ENCODE measurements around the gene S100A3. TPM values are rescaled to one million over a fixed set of nuclear protein-coding genes. Genes with fewer than 3 reads are reported as not detected.
A peak's percentile ranks its signal among the peaks of the same experiment; 100 is the strongest.
"Not testable (repeated sequence)": the region's sequence is repeated elsewhere in the genome, so short reads cannot be mapped to it uniquely, and the experiment has no call there.

Gene S100A3
- total RNA-seq, 2 experiments from 2014 or later = not detected

- intact Hi-C loops (cut with micrococcal nuclease) = no loop called here
- ChIA-PET CTCF (interaction anchor here (0.8 to 1.8 kb wide), 2 partner anchors 47 to 84 kb away, joined by 3 to 7 read pairs; no protein-coding TSS in a partner anchor), POLR2A (interaction anchor here (0.7 kb wide), 1 partner anchor 1719 kb away, joined by 3 read pairs; no protein-coding TSS in a partner anchor)
- Mint-ChIP-seq H3K4me3 (no peak overlapping the region), H3K9me3 (no peaks in the 10 kb centered on the region), H3K36me3 (no peaks in the 10 kb centered on the region), H3K4me1 (ENCODE audit: low read depth) (peaks cover 2% of the 10 kb centered on the region), H3K27me3 (peaks cover 26% of the 10 kb centered on the region), H3K27ac (no peak overlapping the region)
- DNase-seq = no peak
These were observed 29.9 kb upstream of the S100A3 start for GRCh38 chr1:153578936-153579335.

DNA sequence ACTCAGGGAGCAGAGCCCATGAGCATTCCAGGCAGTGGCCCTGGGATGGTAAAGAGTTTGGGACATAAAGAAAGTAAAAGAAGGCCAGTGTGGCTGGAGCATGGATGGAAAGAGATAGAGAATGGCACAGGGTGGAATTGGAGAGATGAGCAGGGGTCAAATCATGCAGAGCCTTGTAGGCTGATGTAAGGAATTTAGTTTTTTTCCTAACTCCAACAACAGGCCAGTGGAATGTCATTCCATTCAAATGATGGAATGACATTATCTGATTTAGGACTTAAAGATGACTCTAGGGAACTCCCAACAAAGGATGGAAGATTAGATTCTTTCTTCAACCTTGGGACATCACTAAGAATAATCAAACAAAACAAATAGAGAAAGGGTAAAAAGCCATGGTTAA is 29.4 kb upstream of the S100A3 start:
- POLR2A ChIA-PET = interaction anchor here (0.7 kb wide), 1 partner anchor 1719 kb away, joined by 3 read pairs; no protein-coding TSS in a partner anchor
- intact Hi-C loops (cut with micrococcal nuclease) = no loop called here
- CTCF ChIA-PET = interaction anchor here (0.8 to 1.8 kb wide), 3 partner anchors 46 to 83 kb away, joined by 3 to 7 read pairs (median 6); no protein-coding TSS in a partner anchor

DNA sequence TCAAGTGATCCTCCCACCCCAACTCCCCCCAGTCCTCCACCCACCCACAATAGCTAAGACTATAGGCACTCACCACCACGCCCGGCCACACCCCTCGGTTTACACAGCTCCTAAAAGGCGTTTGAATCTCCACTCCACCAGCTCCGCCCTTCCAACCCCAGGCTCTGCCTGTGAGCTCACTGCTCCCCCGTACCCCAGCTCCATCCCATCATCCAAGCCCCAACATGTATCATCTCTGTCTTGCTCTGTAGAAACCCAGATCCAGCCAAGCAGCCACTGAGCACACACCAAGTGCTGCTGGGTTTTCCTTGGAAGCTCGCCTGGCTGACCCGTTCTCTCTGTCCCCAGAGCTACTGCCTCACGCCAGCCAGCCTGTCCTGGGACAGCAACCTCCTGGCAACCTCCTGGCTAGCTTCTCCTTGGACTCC is 28.6 kb upstream of the S100A3 start:
- Mint-ChIP-seq H3K27me3 (peaks cover 26% of the 10 kb centered on the region), H3K4me3 (no peak overlapping the region), H3K9me3 (no peaks in the 10 kb centered on the region), H3K27ac (no peak overlapping the region), H3K4me1 (ENCODE audit: low read depth) (peaks cover 15% of the 10 kb centered on the region), H3K36me3 (no peaks in the 10 kb centered on the region)
- ChIA-PET POLR2A (interaction anchor here (0.7 to 1.4 kb wide), 3 partner anchors 26 to 56 kb away, joined by 3 read pairs; partner anchors contain the start of genes CHTOP and S100A6), CTCF (interaction anchor here (0.6 to 1.8 kb wide), 6 partner anchors 9 to 164 kb away, joined by 3 to 7 read pairs (median 4); no protein-coding TSS in a partner anchor)
- intact Hi-C loops (cut with micrococcal nuclease) = no loop called here
- no peak for DNase-seq

More for the DNA sequence above, 29.4 kb upstream of the S100A3 start:
- Mint-ChIP-seq H3K36me3 (no peaks in the 10 kb centered on the region), H3K4me1 (ENCODE audit: low read depth) (peaks cover 6% of the 10 kb centered on the region), H3K4me3 (no peak overlapping the region), H3K9me3 (no peaks in the 10 kb centered on the region), H3K27ac (no peak overlapping the region), H3K27me3 (peaks cover 26% of the 10 kb centered on the region)
- DNase-seq = no peak

- no peak overlapping the region for H3K27ac Mint-ChIP-seq
- ChIA-PET POLR2A (interaction anchor here (0.7 to 1.4 kb wide), 3 partner anchors 26 to 57 kb away, joined by 3 read pairs; partner anchors contain the start of genes CHTOP and S100A6), CTCF (interaction anchor here (0.6 to 1.8 kb wide), 5 partner anchors 9 to 82 kb away, joined by 3 to 7 read pairs (median 4); no protein-coding TSS in a partner anchor)
- peaks cover 26% of the 10 kb centered on the region for H3K27me3 Mint-ChIP-seq
- H3K36me3 Mint-ChIP-seq = no peaks in the 10 kb centered on the region
- H3K4me1 Mint-ChIP-seq (ENCODE audit: low read depth) = peaks cover 19% of the 10 kb centered on the region
- intact Hi-C loops (cut with micrococcal nuclease) = no loop called here
- no peaks in the 10 kb centered on the region for H3K9me3 Mint-ChIP-seq
- no peak for DNase-seq
- no peak overlapping the region for H3K4me3 Mint-ChIP-seq
These were observed 28.1 kb upstream of the S100A3 start for GRCh38 chr1:153577138-153577537.

- H3K9me3 Mint-ChIP-seq; H3K4me3 Mint-ChIP-seq; intact Hi-C loops (cut with micrococcal nuclease); DNase-seq; H3K27ac Mint-ChIP-seq; POLR2A ChIA-PET; H3K36me3 Mint-ChIP-seq: not testable (repeated sequence)
- Mint-ChIP-seq H3K4me1 (ENCODE audit: low read depth) (peaks cover 30% of the 10 kb centered on the region), H3K27me3 (peaks cover 28% of the 10 kb centered on the region)
- CTCF ChIA-PET = interaction anchor here (0.9 kb wide), 2 partner anchors 65 to 81 kb away, joined by 3 to 5 read pairs; no protein-coding TSS in a partner anchor
These were observed 26.4 kb upstream of the S100A3 start for GRCh38 chr1:153575497-153575896.

GRCh38 chr1:153575081-153575491 is 26.0 kb upstream of the S100A3 start:
- Mint-ChIP-seq H3K4me1 (ENCODE audit: low read depth) (peaks cover 31% of the 10 kb centered on the region), H3K27me3 (peaks cover 28% of the 10 kb centered on the region)
- CTCF ChIA-PET; H3K36me3 Mint-ChIP-seq; H3K9me3 Mint-ChIP-seq; POLR2A ChIA-PET; H3K4me3 Mint-ChIP-seq; DNase-seq; H3K27ac Mint-ChIP-seq; intact Hi-C loops (cut with micrococcal nuclease): not testable (repeated sequence)

DNA sequence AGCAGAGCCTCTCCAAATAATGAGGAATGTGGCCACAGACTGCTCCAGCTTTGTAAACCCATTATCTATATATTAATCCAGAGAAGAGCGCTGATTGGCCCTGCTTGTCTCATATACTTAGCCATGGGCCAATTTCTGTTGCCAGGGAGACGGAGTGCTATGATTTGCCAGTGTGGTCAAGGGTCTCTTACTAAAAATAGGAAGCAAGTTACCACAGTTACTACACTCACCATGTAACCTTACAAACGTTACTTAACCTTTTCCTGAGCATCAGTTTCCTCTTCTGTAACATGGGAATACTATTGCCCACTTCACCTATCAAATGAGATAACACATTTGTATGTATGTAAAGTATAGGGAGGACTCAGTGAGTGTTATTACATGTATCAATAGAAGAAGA is 24.3 kb upstream of the S100A3 start:
- Mint-ChIP-seq H3K9me3 (no peaks in the 10 kb centered on the region), H3K27ac (peak overlapping the region; percentile 64), H3K4me1 (ENCODE audit: low read depth) (peaks cover 46% of the 10 kb centered on the region), H3K36me3 (no peaks in the 10 kb centered on the region), H3K4me3 (no peak overlapping the region), H3K27me3 (peaks cover 16% of the 10 kb centered on the region)
- DNase-seq = no peak
- ChIA-PET POLR2A (interaction anchor here (1.0 to 6.5 kb wide), 6 partner anchors 29 to 417 kb away, joined by 4 to 99 read pairs (median 10); partner anchors contain the start of genes CHTOP, RPS27 and S100A6), CTCF (interaction anchor here (0.7 to 7.5 kb wide), 14 partner anchors 12 to 103 kb away, joined by 3 to 269 read pairs (median 6); partner anchors contain the start of genes CHTOP, S100A1, S100A13 and S100A14)
- intact Hi-C loops (cut with micrococcal nuclease) = loop anchor here (2.0 to 5.0 kb wide), 2 partner anchors 209 to 413 kb away; partner anchors contain the start of gene RAB13

DNA sequence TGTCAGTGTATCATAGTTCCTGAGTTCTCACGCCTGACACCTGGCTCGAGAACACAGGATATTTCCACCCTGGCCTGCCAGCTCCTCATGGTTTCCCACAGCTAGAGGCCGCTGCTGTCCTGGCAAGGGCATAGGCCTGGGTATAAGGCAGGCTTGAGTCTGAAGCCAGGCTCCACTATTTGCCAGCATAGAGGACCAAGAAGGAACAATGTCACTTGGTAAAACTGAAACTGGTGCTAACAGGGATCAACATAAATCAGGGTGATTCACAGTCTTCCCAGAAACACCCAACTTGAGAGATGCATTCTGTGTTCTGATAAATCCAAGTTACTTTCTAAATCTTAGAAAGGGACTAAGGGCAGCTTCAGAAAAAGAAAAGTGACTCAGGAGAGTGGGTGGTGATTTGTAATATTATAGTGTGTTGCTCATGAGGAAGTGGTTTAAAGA is 23.5 kb upstream of the S100A3 start:
- peaks cover 9% of the 10 kb centered on the region for H3K27me3 Mint-ChIP-seq
- H3K4me3 Mint-ChIP-seq = no peak overlapping the region
- peak; percentile 83 for DNase-seq
- peaks cover 54% of the 10 kb centered on the region for H3K4me1 Mint-ChIP-seq (ENCODE audit: low read depth)
- CTCF ChIA-PET = interaction anchor here (0.6 to 7.5 kb wide), 25 partner anchors 9 to 395 kb away, joined by 3 to 269 read pairs (median 4); partner anchors contain the start of genes CHTOP, CREB3L4, ILF2 and S100A1
- peak overlapping the region; percentile 64 for H3K27ac Mint-ChIP-seq
- intact Hi-C loops (cut with micrococcal nuclease) = loop anchor here (1.0 to 5.0 kb wide), 8 partner anchors 25 to 414 kb away; partner anchors contain the start of genes CHTOP and RAB13
- POLR2A ChIA-PET = interaction anchor here (1.0 to 6.5 kb wide), 7 partner anchors 9 to 418 kb away, joined by 4 to 99 read pairs (median 6); partner anchors contain the start of genes CHTOP, RPS27 and S100A6
- H3K36me3 Mint-ChIP-seq = no peaks in the 10 kb centered on the region
- H3K9me3 Mint-ChIP-seq = no peaks in the 10 kb centered on the region

GRCh38 chr1:153571706-153572105 is 22.6 kb upstream of the S100A3 start:
- intact Hi-C loops (cut with micrococcal nuclease) = loop anchor here (1.0 to 5.0 kb wide), 8 partner anchors 26 to 415 kb away; partner anchors contain the start of genes CHTOP and RAB13
- peaks cover 2% of the 10 kb centered on the region for H3K27me3 Mint-ChIP-seq
- POLR2A ChIA-PET = interaction anchor here (1.4 to 6.5 kb wide), 4 partner anchors 8 to 63 kb away, joined by 5 to 99 read pairs (median 16); partner anchors contain the start of genes CHTOP and S100A6
- peak overlapping the region; percentile 64 for H3K27ac Mint-ChIP-seq
- CTCF ChIA-PET = interaction anchor here (0.7 to 7.5 kb wide), 17 partner anchors 10 to 396 kb away, joined by 3 to 269 read pairs (median 5); partner anchors contain the start of genes CHTOP, CREB3L4, ILF2 and S100A1
- no peaks in the 10 kb centered on the region for H3K9me3 Mint-ChIP-seq
- H3K36me3 Mint-ChIP-seq = no peaks in the 10 kb centered on the region
- H3K4me1 Mint-ChIP-seq (ENCODE audit: low read depth) = peaks cover 62% of the 10 kb centered on the region
- no peak overlapping the region for H3K4me3 Mint-ChIP-seq
- no peak for DNase-seq

GRCh38 chr1:153570874-153571273 is 21.8 kb upstream of the S100A3 start:
- Mint-ChIP-seq H3K27me3 (peaks cover 1% of the 10 kb centered on the region), H3K9me3 (no peaks in the 10 kb centered on the region), H3K27ac (no peak overlapping the region), H3K4me1 (ENCODE audit: low read depth) (peaks cover 69% of the 10 kb centered on the region), H3K4me3 (no peak overlapping the region), H3K36me3 (no peaks in the 10 kb centered on the region)
- intact Hi-C loops (cut with micrococcal nuclease) = loop anchor here (5.0 kb wide), 1 partner anchor 211 kb away; no protein-coding TSS in a partner anchor
- ChIA-PET POLR2A (interaction anchor here (0.8 to 6.5 kb wide), 2 partner anchors 26 to 37 kb away, joined by 3 to 99 read pairs; partner anchors contain the start of gene S100A6), CTCF (interaction anchor here (0.5 to 7.5 kb wide), 10 partner anchors 26 to 76 kb away, joined by 3 to 269 read pairs (median 5); partner anchors contain the start of genes S100A14, S100A4 and S100A6)
- no peak for DNase-seq

GRCh38 chr1:153569465-153569864 is 20.4 kb upstream of the S100A3 start:
- Mint-ChIP-seq H3K4me3 (no peak overlapping the region), H3K4me1 (ENCODE audit: low read depth) (peaks cover 76% of the 10 kb centered on the region), H3K36me3 (no peaks in the 10 kb centered on the region), H3K27ac (peak overlapping the region; percentile 13), H3K27me3 (peaks cover 1% of the 10 kb centered on the region), H3K9me3 (no peaks in the 10 kb centered on the region)
- POLR2A ChIA-PET = interaction anchor here (6.5 kb wide), 1 partner anchor 36 kb away, joined by 99 read pairs; the partner anchor contains the start of gene S100A6
- DNase-seq = no peak
- CTCF ChIA-PET = interaction anchor here (1.5 to 7.5 kb wide), 7 partner anchors 25 to 65 kb away, joined by 4 to 269 read pairs (median 12); partner anchors contain the start of genes S100A4 and S100A6
- intact Hi-C loops (cut with micrococcal nuclease) = loop anchor here (5.0 kb wide), 2 partner anchors 88 to 158 kb away; partner anchors contain the start of genes INTS3 and SNAPIN
